HEK293T (cell line): ENCODE data around the gene XRCC6.
A peak's percentile ranks its signal among the peaks of the same experiment; 100 is the strongest.

Experiments
- CTCF ChIA-PET: fragments of 350-600 bp; formaldehyde crosslinking; extraction: SDS; loops from one replicate; lab custom pipeline; 2021; ENCODE audit warnings: antibody characterized with exemption, inconsistent platforms; lab: Yijun Ruan, JAX
- POLR2A ChIA-PET: fragments of 350-600 bp; formaldehyde crosslinking; extraction: SDS; loops from one replicate; lab custom pipeline; 2020; ENCODE audit warnings: antibody characterized with exemption, inconsistent platforms; lab: Yijun Ruan, JAX
- DNase-seq: peaks from one replicate; pipeline ENCODE4 v3.0.0; 2012; ENCODE audit warnings: mixed read lengths; ENCODE audit errors: extremely low spot score
- ARNT ChIP-seq: fragments of 450-650 bp; IDR thresholded peaks from 2 replicates; pipeline ENCODE4 v1.6.1; 2017; ENCODE audit warnings: mild to moderate bottlenecking
- BHLHE40 ChIP-seq: fragments of 450-650 bp; IDR thresholded peaks from 2 replicates; pipeline ENCODE4 v1.6.1; 2016; ENCODE audit warnings: mild to moderate bottlenecking, moderate library complexity, borderline replicate concordance
- CTBP1 ChIP-seq: fragments of 450-650 bp; IDR thresholded peaks from 2 replicates; pipeline ENCODE4 v1.6.1; 2016; ENCODE audit warnings: borderline replicate concordance
- FOXA1 ChIP-seq: fragments of 450-650 bp; IDR thresholded peaks from 2 replicates; pipeline ENCODE4 v1.6.1; 2016; ENCODE audit warnings: mild to moderate bottlenecking
- FOXK2 ChIP-seq: fragments of 450-650 bp; IDR thresholded peaks from 2 replicates; pipeline ENCODE4 v1.6.1; 2016; ENCODE audit warnings: mild to moderate bottlenecking
- FOXM1 ChIP-seq: fragments of 450-650 bp; IDR thresholded peaks from 2 replicates; pipeline ENCODE4 v1.6.1; 2017; ENCODE audit warnings: mild to moderate bottlenecking, borderline replicate concordance
- HDGF ChIP-seq: fragments of 450-650 bp; IDR thresholded peaks from 2 replicates; pipeline ENCODE4 v1.6.1; 2017; ENCODE audit warnings: antibody characterized with exemption, borderline replicate concordance
- L3MBTL2 ChIP-seq: fragments of 450-650 bp; conservative IDR thresholded peaks from 2 replicates; pipeline ENCODE4 v1.6.1; 2016; ENCODE audit warnings: mild to moderate bottlenecking
- LEF1 ChIP-seq: fragments of 450-650 bp; IDR thresholded peaks from 2 replicates; pipeline ENCODE4 v1.6.1; 2017; ENCODE audit warnings: mild to moderate bottlenecking, borderline replicate concordance
- NFRKB ChIP-seq: fragments of 450-650 bp; IDR thresholded peaks from 2 replicates; pipeline ENCODE4 v1.6.1; 2016; ENCODE audit warnings: mild to moderate bottlenecking, moderate library complexity
- PKNOX1 ChIP-seq: fragments of 450-650 bp; IDR thresholded peaks from 2 replicates; pipeline ENCODE4 v1.6.1; 2016
- SP1 ChIP-seq: fragments of 450-650 bp; IDR thresholded peaks from 2 replicates; pipeline ENCODE4 v1.6.1; 2017
- SUZ12 ChIP-seq: fragments of 450-650 bp; IDR thresholded peaks from 2 replicates; pipeline ENCODE4 v1.6.1; 2016; ENCODE audit warnings: mild to moderate bottlenecking
- TARDBP ChIP-seq: fragments of 450-650 bp; IDR thresholded peaks from 2 replicates; pipeline ENCODE4 v1.6.1; 2016
- ZNF384 ChIP-seq: fragments of 450-650 bp; IDR thresholded peaks from 2 replicates; pipeline ENCODE4 v1.6.1; 2016

The XRCC6 gene

GRCh38 chr22:41699264-41700107 lies 78.4 kb downstream of the XRCC6 start, which contains the start of gene MEI1:
MEI1 (plus strand) TSS chr22:41699503; CDS start chr22:41699539, 36 bp downstream.
- DNase-seq, result no peak

GRCh38 chr22:41700108-41700364 lies 78.9 kb downstream of the XRCC6 start:
- DNase-seq, result no peak
- TF ChIP-seq LEF1 (no peak), ARNT (no peak), TARDBP (no peak)
- ChIA-PET CTCF (no interaction called here), POLR2A (no interaction called here)

More at GRCh38 chr22:41699264-41700107, 78.4 kb downstream of the XRCC6 start, which contains the start of gene MEI1:
- ChIA-PET POLR2A (interaction anchor here (3.3 kb wide), 1 partner anchor 101 kb away, joined by 33 read pairs; the partner anchor contains the start of gene CCDC134), CTCF (interaction anchor here (0.7 to 2.9 kb wide), 2 partner anchors 37 to 48 kb away, joined by 6 to 37 read pairs; no protein-coding TSS in a partner anchor)
- TF ChIP-seq LEF1 (no peak), CTBP1 (no peak)

- TF ChIP-seq BHLHE40 (no peak), SP1 (no peak), CTBP1 (no peak), TARDBP (no peak), FOXA1 (no peak), FOXM1 (no peak), ARNT (no peak), L3MBTL2 (no peak), ZNF384 (no peak), PKNOX1 (no peak), FOXK2 (no peak), HDGF (no peak), SUZ12 (no peak), NFRKB (no peak), LEF1 (no peak)
- no peak for DNase-seq
- CTCF ChIA-PET, result no interaction called here
- POLR2A ChIA-PET, result no interaction called here
Observed at GRCh38 chr22:41702763-41703162, 81.7 kb downstream of the XRCC6 start.

GRCh38 chr22:41709341-41709740 lies 88.2 kb downstream of the XRCC6 start:
- ChIA-PET POLR2A (no interaction called here), CTCF (no interaction called here)
- TF ChIP-seq SUZ12, result no peak

GRCh38 chr22:41713004-41713403 lies 91.9 kb downstream of the XRCC6 start:
- CTCF ChIA-PET, result interaction anchor here (1.1 to 3.7 kb wide), 2 partner anchors 16 to 34 kb away, joined by 3 to 20 read pairs; no protein-coding TSS in a partner anchor
- TF ChIP-seq BHLHE40 (no peak), PKNOX1 (peak; percentile 65), SUZ12 (no peak), FOXK2 (no peak)
- POLR2A ChIA-PET, result interaction anchor here (1.6 kb wide), 1 partner anchor 15 kb away, joined by 7 read pairs; no protein-coding TSS in a partner anchor
- DNase-seq, result no peak

More at GRCh38 chr22:41709341-41709740, 88.2 kb downstream of the XRCC6 start:
- DNase-seq, result no peak
